ENCODE data around the gene LRRFIP2.

LRRFIP2 gene

GRCh38 chr3:37170513-37170912 lies 3.9 kb downstream of the LRRFIP2 start:
- no peak for DNase-seq (ENCODE audit: low spot score)
- no peak for TF ChIP-seq CTCF (IDR thresholded peaks at IDR 0.05)
- no peak overlapping the region for H3K4me3 ChIP-seq
- H3K27ac ChIP-seq = peak overlapping the region; percentile 71 to 79

DNA sequence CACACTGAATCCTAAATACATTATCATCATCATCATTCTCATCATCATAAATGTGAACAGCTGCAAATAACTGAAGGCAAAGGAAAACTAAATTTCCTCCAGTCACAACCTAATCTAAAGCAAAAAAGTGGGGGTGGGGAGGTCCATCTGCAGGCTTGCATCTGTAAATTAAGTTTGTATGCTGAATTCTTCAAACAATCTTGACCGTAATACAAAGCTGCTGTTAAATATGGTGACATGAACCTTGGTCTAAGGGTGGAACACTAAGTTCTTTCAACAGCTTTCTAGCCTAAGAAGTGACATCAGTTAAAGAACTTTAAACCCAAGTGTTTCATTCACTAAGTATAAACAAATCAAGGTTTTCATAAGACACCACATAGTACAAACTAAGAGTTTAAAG lies 4.3 kb downstream of the LRRFIP2 start:
- H3K4me3 ChIP-seq = no peak overlapping the region
- no peak for TF ChIP-seq CTCF (IDR thresholded peaks at IDR 0.05)
- no peak for DNase-seq (ENCODE audit: low spot score)
- H3K27ac ChIP-seq = peak overlapping the region; percentile 71 to 79

GRCh38 chr3:37168896-37169295 lies 5.5 kb downstream of the LRRFIP2 start:
- no peak for DNase-seq (ENCODE audit: low spot score)
- TF ChIP-seq CTCF (IDR thresholded peaks at IDR 0.05) = no peak
- Histone ChIP-seq H3K4me3 (no peak overlapping the region), H3K27ac (peak overlapping the region; percentile 31 to 71)

DNA sequence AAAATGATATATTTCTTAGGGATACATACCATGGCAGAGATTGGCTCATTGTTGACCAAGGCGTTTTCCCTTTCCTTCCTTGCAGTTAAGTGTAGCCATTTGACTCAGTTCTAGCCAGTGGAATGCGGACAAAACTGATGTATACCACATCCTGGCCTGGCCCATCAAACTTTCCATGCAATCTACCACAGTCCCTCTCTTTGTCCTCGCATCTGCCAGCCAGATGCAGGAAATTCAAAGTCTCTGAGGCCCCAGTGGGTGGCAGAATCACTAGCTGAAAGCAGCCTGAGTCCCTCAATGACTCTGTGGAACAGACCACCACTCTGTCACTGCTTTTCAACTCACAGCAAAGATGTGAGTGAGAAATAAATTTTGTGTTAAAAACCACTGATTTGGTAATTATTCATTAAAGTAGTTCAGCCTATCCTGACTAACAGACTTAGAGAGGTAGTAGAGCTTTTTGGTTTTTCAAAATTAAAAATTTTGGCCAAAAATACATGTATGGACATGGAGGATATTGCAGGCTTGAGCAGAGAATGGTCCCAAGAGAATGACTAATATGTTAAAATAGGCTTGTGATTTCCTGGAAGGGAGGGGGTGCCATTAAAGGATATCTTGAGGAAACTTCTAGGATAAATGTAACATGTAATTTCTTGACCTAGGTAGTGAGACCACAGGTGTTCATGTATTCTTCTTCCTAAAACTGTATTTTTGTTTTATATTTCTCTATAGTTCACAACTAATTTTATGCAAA lies 10.9 kb downstream of the LRRFIP2 start:
- Histone ChIP-seq H3K27ac (no peak overlapping the region), H3K4me3 (no peak overlapping the region)
- no peak for TF ChIP-seq CTCF (IDR thresholded peaks at IDR 0.05)
- DNase-seq (ENCODE audit: low spot score) = no peak

DNA sequence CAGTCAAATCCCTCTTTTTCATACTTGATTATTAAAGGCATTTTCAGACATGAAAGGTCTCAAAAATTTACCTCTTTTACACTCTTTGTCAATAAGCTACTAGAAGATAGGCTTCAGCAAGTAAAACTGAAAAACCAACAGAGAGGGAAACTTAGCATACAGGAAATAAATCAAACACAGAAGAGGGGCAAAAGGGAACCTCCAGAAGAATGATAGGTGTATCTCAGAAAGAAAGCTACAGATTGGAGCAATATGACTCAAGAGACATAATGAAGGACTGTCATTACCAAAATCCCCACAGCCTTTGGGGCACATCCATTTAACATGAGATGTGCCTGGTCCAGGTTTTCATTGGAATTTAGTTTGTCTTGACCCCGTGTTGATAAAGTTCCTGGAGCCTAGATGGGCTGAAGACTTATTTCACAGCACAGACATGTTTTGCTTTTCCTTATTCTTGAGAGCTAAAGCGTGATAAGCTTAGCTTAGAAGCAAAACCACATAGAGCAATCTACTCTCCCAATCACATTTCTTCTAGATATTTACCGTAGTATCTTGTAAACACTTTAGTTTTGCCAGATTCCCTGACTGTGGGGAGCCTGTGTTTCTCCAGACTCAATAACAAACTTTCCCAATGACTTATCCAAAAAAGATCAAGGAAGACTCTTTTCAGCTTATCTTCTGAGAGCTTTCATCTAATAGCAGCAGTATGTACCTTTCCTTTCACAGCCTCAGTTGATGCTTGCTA lies 11.7 kb downstream of the LRRFIP2 start:
- DNase-seq (ENCODE audit: low spot score) = no peak
- no peak for TF ChIP-seq CTCF (IDR thresholded peaks at IDR 0.05)
- no peak overlapping the region for H3K27ac ChIP-seq
- no peak overlapping the region for H3K4me3 ChIP-seq

- no peak for TF ChIP-seq CTCF (IDR thresholded peaks at IDR 0.05)
- no peak for DNase-seq (ENCODE audit: low spot score)
- no peak overlapping the region for H3K27ac ChIP-seq
- no peak overlapping the region for H3K4me3 ChIP-seq
Measured at GRCh38 chr3:37161351-37161750, 13.0 kb downstream of the LRRFIP2 start.

- H3K4me3 ChIP-seq = no peak overlapping the region
Measured at GRCh38 chr3:37155782-37156181, 18.6 kb downstream of the LRRFIP2 start.

More at GRCh38 chr3:37155782-37156181, 18.6 kb downstream of the LRRFIP2 start:
- DNase-seq (ENCODE audit: low spot score) = no peak
- TF ChIP-seq CTCF (IDR thresholded peaks at IDR 0.05) = no peak
- H3K27ac ChIP-seq = no peak overlapping the region
